SK-N-SH (cell line): ENCODE data around the gene ZNF236. TPM values are rescaled to one million over a fixed set of nuclear protein-coding genes. Genes with fewer than 3 reads are reported as not detected.

Experiments
- CTCF ChIA-PET: fragments of 300-600, 350-600 bp; formaldehyde crosslinking; extraction: SDS; loops from one replicate; lab custom pipeline; 2021; lab: Yijun Ruan, JAX
- POLR2A ChIA-PET: fragments of 350-600 bp; sonication (Branson Sonifier 250); formaldehyde crosslinking; extraction: SDS; loops from one replicate; lab custom pipeline; 2020; ENCODE audit warnings: antibody characterized with exemption, inconsistent platforms; lab: Yijun Ruan, JAX
- DNase-seq: peaks from one replicate; pipeline ENCODE4 v3.0.0; 2012
- H2AFZ ChIP-seq: fragments of 200-600 bp; sonication (generic); 2 replicates; pipeline ENCODE4 v1.8.1; 2016; ENCODE audit warnings: antibody characterized with exemption, mild to moderate bottlenecking, low read depth
- H3F3A ChIP-seq: fragments of 200-600 bp; sonication (generic); replicated peaks from 2 replicates; pipeline ENCODE3; 2016; ENCODE audit warnings: antibody characterized with exemption, mild to moderate bottlenecking; ENCODE audit not compliant: insufficient read depth
- H3K27ac ChIP-seq, 2 experiments: fragments of 200-500 bp in 1 of 2; fragments of 200-600 bp in 1 of 2; sonication (Bioruptor generic) in 1 of 2; sonication (generic), shearing (Covaris generic) in 1 of 2; 2 replicates each; pipeline versions ENCODE4 v1.5.1 to v1.6.1; 2014 to 2016; ENCODE audit warnings: low read depth in 2 of 2, inconsistent platforms in 1 of 2, low read length in 1 of 2, mild to moderate bottlenecking in 1 of 2, mixed read lengths in 1 of 2
- H3K27me3 ChIP-seq: fragments of 200-600 bp; sonication (generic), shearing (Covaris generic); 2 replicates; pipeline ENCODE4 v1.6.1; 2016; ENCODE audit warnings: mixed run types; ENCODE audit not compliant: insufficient read depth
- H3K36me3 ChIP-seq, 2 experiments: fragments of 200-500 bp in 1 of 2; fragments of 200-600 bp in 1 of 2; sonication (Bioruptor generic) in 1 of 2; sonication (generic) in 1 of 2; replicated peaks in 1 of 2; 2 replicates each; pipeline versions ENCODE3 to v1.5.1; 2014 to 2016; ENCODE audit warnings: low read length in 1 of 2, mild to moderate bottlenecking in 1 of 2; ENCODE audit not compliant: insufficient read depth in 2 of 2, control insufficient read depth in 1 of 2
- H3K4me1 ChIP-seq, 2 experiments: fragments of 200-500 bp in 1 of 2; fragments of 200-600 bp in 1 of 2; sonication (Bioruptor generic) in 1 of 2; sonication (generic), shearing (Covaris generic) in 1 of 2; 2 replicates each; pipeline versions ENCODE4 v1.5.1 to v1.6.1; 2014 to 2016; ENCODE audit warnings: low read depth in 1 of 2, low read length in 1 of 2, mixed run types in 1 of 2; ENCODE audit not compliant: insufficient read depth in 2 of 2, control insufficient read depth in 1 of 2
- H3K4me2 ChIP-seq: fragments of 200-600 bp; sonication (generic), shearing (Covaris generic); 2 replicates; pipeline ENCODE4 v1.6.1; 2017; ENCODE audit warnings: mixed run types
- H3K4me3 ChIP-seq, 2 experiments: fragments of 200-500 bp in 1 of 2; fragments of 200-600 bp in 1 of 2; sonication (Bioruptor generic) in 1 of 2; sonication (generic), shearing (Covaris generic) in 1 of 2; 2 replicates each; pipeline versions ENCODE4 v1.5.1 to v1.8.1; 2014 to 2016; ENCODE audit warnings: low read depth in 2 of 2, inconsistent platforms in 1 of 2, low read length in 1 of 2, mild to moderate bottlenecking in 1 of 2, mixed read lengths in 1 of 2, moderate library complexity in 1 of 2
- H3K79me2 ChIP-seq: fragments of 200-600 bp; sonication (generic); 2 replicates; pipeline ENCODE4 v1.8.1; 2017; ENCODE audit warnings: mild to moderate bottlenecking; ENCODE audit not compliant: insufficient read depth
- H3K9ac ChIP-seq: fragments of 200-600 bp; sonication (generic); 2 replicates; pipeline ENCODE4 v1.6.1; 2017; ENCODE audit warnings: mixed run types
- H3K9me2 ChIP-seq: fragments of 200-600 bp; sonication (generic); 2 replicates; pipeline ENCODE4 v1.6.1; 2017; ENCODE audit warnings: mixed run types
- H3K9me3 ChIP-seq: fragments of 200-600 bp; sonication (generic); 2 replicates; pipeline ENCODE4 v1.6.1; 2017; ENCODE audit warnings: mixed run types, mild to moderate bottlenecking, moderate library complexity
- H4K20me1 ChIP-seq: fragments of 200-600 bp; sonication (generic); 2 replicates; pipeline ENCODE4 v1.6.1; 2017; ENCODE audit warnings: mild to moderate bottlenecking, mixed run types; ENCODE audit not compliant: insufficient read depth
- CHD2 ChIP-seq: fragments of 150-350 bp; IDR thresholded peaks from 2 replicates; pipeline ENCODE4 v1.6.1; 2018; ENCODE audit warnings: low read length; ENCODE audit not compliant: partially characterized antibody
- FOSL2 ChIP-seq: IDR thresholded peaks from 2 replicates; pipeline ENCODE4 v1.4.0; 2012; ENCODE audit warnings: low read depth, mild to moderate bottlenecking, moderate library complexity, borderline replicate concordance
- GABPA ChIP-seq: IDR thresholded peaks from 2 replicates; pipeline ENCODE4 v1.4.0; 2012; ENCODE audit warnings: low read depth, mild to moderate bottlenecking
- JUND ChIP-seq: IDR thresholded peaks from 2 replicates; pipeline ENCODE4 v1.4.0; 2012
- NRF1 ChIP-seq: IDR thresholded peaks from 2 replicates; pipeline ENCODE4 v1.6.1; 2012; ENCODE audit warnings: low read depth, mild to moderate bottlenecking, low read length
- SIN3A ChIP-seq: IDR thresholded peaks from 2 replicates; pipeline ENCODE4 v1.6.1; 2012; ENCODE audit warnings: low read depth, mild to moderate bottlenecking, low read length, moderate library complexity, borderline replicate concordance
- TAF1 ChIP-seq: IDR thresholded peaks from 2 replicates; pipeline ENCODE4 v1.6.1; 2012; ENCODE audit warnings: low read depth, mild to moderate bottlenecking, low read length, moderate library complexity, borderline replicate concordance
- TCF12 ChIP-seq: IDR thresholded peaks from 2 replicates; pipeline ENCODE4 v1.4.0; 2012
- TEAD4 ChIP-seq: IDR thresholded peaks from 2 replicates; pipeline ENCODE4 v1.4.0; 2012; ENCODE audit warnings: mild to moderate bottlenecking, borderline replicate concordance; ENCODE audit not compliant: insufficient read depth
- WGBS: methylation state at CpG from one replicate; pipeline ENCODE4 v1.1.6; 2017; ENCODE audit warnings: low lambda C conversion rate; 5-methylcytosine and 5-hydroxymethylcytosine counted together
- polyA plus RNA-seq, 3 experiments: library from polyadenylated mRNA; depleted of rRNA; stranded (reverse); fragments of >200 nt; gene quantifications; 2 replicates each; pipeline ENCODE4 v1.2.3, GENCODE V29; 2012
- TF ChIP-seq, protein P1 (sequence below): fragments of 150-350 bp; IDR thresholded peaks from 2 replicates; pipeline ENCODE4 v1.6.1; 2016; ENCODE audit warnings: mild to moderate bottlenecking, low read depth, low read length
- TF ChIP-seq, protein P2 (sequence below): IDR thresholded peaks from 2 replicates; pipeline ENCODE4 v1.6.1; 2012; ENCODE audit warnings: mild to moderate bottlenecking, low read depth, low read length, moderate library complexity
- TF ChIP-seq, protein P3 (sequence below): IDR thresholded peaks from 2 replicates; pipeline ENCODE4 v1.4.0; 2012; ENCODE audit warnings: low read depth, borderline replicate concordance

ZNF236 gene
- polyA plus RNA-seq, 1 of the 3 experiments (the other 2 are of a cell fraction): 4.2 TPM

DNA sequence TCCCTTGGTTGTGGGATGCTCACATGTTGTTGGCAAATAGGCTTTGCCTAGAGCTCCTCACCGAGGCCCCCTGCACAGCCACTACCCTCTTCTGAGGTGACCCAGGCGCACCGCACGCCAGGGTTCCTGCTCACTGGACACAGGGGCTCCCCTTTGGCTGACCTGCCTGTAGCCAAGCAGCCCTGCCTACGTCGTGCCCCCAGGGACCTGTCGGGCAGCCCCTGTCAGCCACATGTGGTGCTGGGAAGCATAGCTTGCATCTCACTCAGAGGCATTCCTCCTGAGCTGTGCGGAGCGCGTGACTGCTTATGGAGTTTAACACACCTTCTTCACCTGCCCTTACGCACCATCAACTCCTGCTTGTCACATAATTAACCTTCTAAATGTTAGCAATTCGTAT lies 116.3 kb downstream of the ZNF236 start:
- CTCF ChIA-PET: interaction anchor here (1.4 to 8.9 kb wide), 5 partner anchors 10 to 62 kb away, joined by 4 to 64 read pairs (median 7); no protein-coding TSS in a partner anchor
- no peaks in the 10 kb centered on the region for H3F3A ChIP-seq
- POLR2A ChIA-PET: no interaction called here

DNA sequence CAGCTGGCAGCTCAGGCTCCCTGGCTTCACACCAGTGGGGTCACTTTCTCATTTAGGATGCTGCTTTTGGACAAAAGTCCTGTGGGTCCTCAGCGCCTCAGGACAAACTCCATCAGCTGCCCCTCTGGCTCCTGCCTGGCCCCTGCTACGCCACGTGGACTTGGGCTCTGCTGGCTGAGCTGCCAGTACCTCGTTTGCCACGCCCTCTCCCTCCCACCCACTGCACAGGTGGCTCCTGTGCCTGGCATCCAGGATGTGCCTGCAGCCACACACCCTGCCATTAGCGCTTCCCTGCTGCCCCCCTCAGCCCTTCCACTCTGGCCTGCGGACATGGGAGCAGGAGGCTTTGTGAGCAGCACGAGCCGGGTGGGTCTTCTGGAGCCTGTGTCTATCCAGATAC lies 118.9 kb downstream of the ZNF236 start:
- Histone ChIP-seq H2AFZ (no peak overlapping the region), H3K9me2 (no peaks in the 10 kb centered on the region), H3K27ac (no peak overlapping the region), H3K27me3 (no peaks in the 10 kb centered on the region), H3K9me3 (no peaks in the 10 kb centered on the region), H3K9ac (no peak overlapping the region), H3K4me2 (no peak overlapping the region), H3K36me3 (peaks cover 11 to 28% of the 10 kb centered on the region in 2 experiments), H3F3A (no peaks in the 10 kb centered on the region), H3K4me1 (no peaks in the 10 kb centered on the region), H3K4me3 (no peak overlapping the region), H4K20me1 (no peaks in the 10 kb centered on the region)
- POLR2A ChIA-PET: no interaction called here
- DNase-seq: no peak
- 100% methylated on average over 4 of the region's 9 CpGs for WGBS
- TF ChIP-seq JUND (no peak), TAF1 (no peak), TEAD4 (no peak), GABPA (no peak), FOSL2 (no peak), TCF12 (no peak), SIN3A (no peak), NRF1 (no peak)
- TF ChIP-seq, protein P1, sequence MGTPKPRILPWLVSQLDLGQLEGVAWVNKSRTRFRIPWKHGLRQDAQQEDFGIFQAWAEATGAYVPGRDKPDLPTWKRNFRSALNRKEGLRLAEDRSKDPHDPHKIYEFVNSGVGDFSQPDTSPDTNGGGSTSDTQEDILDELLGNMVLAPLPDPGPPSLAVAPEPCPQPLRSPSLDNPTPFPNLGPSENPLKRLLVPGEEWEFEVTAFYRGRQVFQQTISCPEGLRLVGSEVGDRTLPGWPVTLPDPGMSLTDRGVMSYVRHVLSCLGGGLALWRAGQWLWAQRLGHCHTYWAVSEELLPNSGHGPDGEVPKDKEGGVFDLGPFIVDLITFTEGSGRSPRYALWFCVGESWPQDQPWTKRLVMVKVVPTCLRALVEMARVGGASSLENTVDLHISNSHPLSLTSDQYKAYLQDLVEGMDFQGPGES: no peak
- TF ChIP-seq, all 33 proteins: peak for 0
- CTCF ChIA-PET: interaction anchor here (0.6 to 1.5 kb wide), 4 partner anchors 19 to 59 kb away, joined by 3 to 8 read pairs (median 4); no protein-coding TSS in a partner anchor
- no peaks in the 10 kb centered on the region for H3K79me2 ChIP-seq

More for the DNA sequence above, 116.3 kb downstream of the ZNF236 start:
- DNase-seq: no peak
- WGBS: 96% methylated on average over 8 of the region's 12 CpGs
- no peaks in the 10 kb centered on the region for H3K79me2 ChIP-seq
- H3K4me3 ChIP-seq: no peak overlapping the region
- H3K27ac ChIP-seq: no peak overlapping the region
- no peak overlapping the region for H3K9ac ChIP-seq
- H3K9me2 ChIP-seq: no peaks in the 10 kb centered on the region
- H3K4me2 ChIP-seq: no peak overlapping the region
- TF ChIP-seq CHD2: no peak
- TF ChIP-seq, protein P2, sequence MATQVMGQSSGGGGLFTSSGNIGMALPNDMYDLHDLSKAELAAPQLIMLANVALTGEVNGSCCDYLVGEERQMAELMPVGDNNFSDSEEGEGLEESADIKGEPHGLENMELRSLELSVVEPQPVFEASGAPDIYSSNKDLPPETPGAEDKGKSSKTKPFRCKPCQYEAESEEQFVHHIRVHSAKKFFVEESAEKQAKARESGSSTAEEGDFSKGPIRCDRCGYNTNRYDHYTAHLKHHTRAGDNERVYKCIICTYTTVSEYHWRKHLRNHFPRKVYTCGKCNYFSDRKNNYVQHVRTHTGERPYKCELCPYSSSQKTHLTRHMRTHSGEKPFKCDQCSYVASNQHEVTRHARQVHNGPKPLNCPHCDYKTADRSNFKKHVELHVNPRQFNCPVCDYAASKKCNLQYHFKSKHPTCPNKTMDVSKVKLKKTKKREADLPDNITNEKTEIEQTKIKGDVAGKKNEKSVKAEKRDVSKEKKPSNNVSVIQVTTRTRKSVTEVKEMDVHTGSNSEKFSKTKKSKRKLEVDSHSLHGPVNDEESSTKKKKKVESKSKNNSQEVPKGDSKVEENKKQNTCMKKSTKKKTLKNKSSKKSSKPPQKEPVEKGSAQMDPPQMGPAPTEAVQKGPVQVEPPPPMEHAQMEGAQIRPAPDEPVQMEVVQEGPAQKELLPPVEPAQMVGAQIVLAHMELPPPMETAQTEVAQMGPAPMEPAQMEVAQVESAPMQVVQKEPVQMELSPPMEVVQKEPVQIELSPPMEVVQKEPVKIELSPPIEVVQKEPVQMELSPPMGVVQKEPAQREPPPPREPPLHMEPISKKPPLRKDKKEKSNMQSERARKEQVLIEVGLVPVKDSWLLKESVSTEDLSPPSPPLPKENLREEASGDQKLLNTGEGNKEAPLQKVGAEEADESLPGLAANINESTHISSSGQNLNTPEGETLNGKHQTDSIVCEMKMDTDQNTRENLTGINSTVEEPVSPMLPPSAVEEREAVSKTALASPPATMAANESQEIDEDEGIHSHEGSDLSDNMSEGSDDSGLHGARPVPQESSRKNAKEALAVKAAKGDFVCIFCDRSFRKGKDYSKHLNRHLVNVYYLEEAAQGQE: no peak
- TF ChIP-seq, protein P3, sequence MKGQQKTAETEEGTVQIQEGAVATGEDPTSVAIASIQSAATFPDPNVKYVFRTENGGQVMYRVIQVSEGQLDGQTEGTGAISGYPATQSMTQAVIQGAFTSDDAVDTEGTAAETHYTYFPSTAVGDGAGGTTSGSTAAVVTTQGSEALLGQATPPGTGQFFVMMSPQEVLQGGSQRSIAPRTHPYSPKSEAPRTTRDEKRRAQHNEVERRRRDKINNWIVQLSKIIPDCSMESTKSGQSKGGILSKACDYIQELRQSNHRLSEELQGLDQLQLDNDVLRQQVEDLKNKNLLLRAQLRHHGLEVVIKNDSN: no peak
- no peaks in the 10 kb centered on the region for H3K4me1 ChIP-seq
- no peaks in the 10 kb centered on the region for H3K9me3 ChIP-seq
- no peaks in the 10 kb centered on the region for H4K20me1 ChIP-seq
- H3K27me3 ChIP-seq: no peaks in the 10 kb centered on the region
- no peak overlapping the region for H2AFZ ChIP-seq
- H3K36me3 ChIP-seq: peaks cover 26 to 34% of the 10 kb centered on the region in 2 experiments
